ENCODE data around the gene GNG3.

- TF ChIP-seq CTCF (conservative IDR thresholded peaks at IDR 0.05; ENCODE audit: low read depth in 2 of 2) (no peak), POLR2AphosphoS5 (IDR thresholded peaks at IDR 0.05; ENCODE audit: low read depth) (peak; percentile 90), STAT1 (IDR thresholded peaks at IDR 0.05; ENCODE audit: unreplicated experiment) (no peak)
Observed at GRCh38 chr11:62727165-62727871, 19.8 kb downstream of the GNG3 start, which contains the start of gene HNRNPUL2.

Data from GM23338 (cell line).